GM15510 (cell line): ENCODE data around the gene MYO1D.

ENCODE experiments used
- POLR2A ChIP-seq: IDR thresholded peaks from 3 replicates; pipeline ENCODE4 v1.6.1; 2011; ENCODE audit warnings: borderline replicate concordance; ENCODE audit not compliant: insufficient read length; ENCODE audit errors: extremely low read depth

The MYO1D gene

GRCh38 chr17:32486111-32486700, 390.7 kb downstream of the MYO1D start:
- peak; percentile 62 for TF ChIP-seq POLR2A

DNA sequence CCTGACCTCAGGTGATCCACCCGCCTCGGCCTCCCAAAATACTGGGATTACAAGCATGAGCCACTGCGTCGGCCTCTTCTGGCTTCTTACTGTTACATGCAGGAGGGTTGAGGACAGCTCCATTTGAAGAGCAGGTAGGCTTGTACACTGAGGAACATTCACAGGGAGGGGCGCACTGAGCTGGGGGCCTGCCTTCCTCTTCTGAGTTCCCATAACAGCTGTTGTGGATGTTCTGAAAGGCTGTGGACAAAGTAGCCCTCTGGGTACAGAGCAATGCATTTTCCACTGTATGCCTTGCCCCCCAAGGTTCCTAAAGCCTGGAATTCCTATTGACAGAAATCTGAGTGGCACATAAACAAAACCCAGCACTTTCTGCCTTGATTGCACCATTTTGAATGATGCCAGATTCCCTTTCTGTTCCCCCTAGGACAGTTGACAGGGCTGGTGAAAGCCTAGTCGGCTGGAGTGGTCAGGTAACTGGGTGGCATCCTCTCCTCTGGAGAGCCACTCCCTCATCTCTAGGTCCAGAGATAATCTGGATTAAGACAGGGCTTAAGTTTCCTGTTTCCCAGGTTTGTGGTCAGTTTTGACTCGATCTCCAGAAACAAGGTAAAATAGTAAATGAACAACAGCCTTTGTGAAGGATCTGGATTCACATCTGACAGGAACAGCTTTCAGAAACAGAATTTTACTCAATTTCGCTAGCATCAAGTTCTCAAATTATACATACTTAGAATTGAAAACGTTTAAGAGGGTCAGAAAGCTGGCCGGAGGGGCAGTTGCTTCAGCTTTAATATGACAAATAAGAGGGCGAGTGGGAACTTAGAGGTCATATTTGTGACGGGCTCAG, 391.4 kb downstream of the MYO1D start:
- TF ChIP-seq POLR2A = no peak

DNA sequence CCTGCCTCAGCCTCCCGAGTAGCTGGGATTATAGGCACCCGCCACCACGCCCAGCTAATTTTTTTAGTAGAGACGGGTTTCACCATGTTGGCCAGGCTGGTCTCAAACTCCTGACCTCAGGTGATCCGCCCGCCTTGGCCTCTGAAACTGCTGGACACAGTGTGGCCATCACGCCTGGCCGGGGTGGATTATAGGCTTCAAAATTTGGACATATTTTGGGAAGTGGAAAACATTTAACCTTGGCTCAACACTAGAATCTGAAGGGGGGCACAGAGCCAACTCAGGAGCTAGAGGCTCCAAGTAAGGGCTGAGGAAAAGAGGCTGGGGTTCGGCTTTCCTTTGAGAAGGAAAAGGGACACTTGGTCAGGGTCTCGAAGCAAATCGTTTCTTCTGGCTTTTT, 392.3 kb downstream of the MYO1D start:
- no peak for TF ChIP-seq POLR2A

- TF ChIP-seq POLR2A = no peak
Observed at GRCh38 chr17:32484041-32484461, 392.9 kb downstream of the MYO1D start.

GRCh38 chr17:32483451-32484019, 393.4 kb downstream of the MYO1D start:
- no peak for TF ChIP-seq POLR2A

DNA sequence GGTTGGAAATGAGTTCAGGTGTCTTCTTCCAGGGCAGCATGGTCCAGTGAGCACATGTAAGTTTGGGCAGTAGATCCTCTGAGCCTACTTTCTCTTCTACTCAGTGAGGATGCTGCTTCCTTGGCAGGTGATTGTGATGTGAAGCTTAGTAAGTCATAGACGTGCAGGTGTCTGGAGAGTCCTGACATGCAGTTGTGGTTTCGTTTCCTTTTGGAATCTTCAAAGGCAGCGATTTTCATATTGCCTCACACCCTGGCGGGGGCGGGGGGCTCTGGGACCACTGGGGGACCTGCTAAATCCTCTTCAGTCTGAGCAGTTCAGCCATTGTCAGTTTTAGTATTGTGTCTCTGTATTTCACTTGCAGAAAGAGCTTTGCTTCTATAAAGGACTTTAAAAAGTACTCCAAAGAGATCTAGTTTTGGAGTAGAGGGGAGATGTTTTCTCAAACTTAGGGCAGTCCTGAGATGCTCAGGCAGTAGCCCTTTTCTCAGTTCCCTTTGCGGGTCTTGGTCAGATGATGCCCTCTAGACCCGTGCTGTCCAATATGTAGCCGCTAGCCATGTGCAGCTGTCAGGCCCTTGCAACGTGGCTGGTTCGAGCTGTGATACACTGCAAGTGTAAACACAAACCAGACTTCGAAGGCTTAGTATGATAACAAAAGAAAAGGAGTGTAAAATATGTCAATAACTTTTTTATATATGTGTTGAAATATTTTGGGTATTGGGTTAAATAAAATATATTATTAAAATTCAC, 394.2 kb downstream of the MYO1D start:
- no peak for TF ChIP-seq POLR2A

GRCh38 chr17:32481193-32481592, 395.7 kb downstream of the MYO1D start:
- TF ChIP-seq POLR2A = no peak

DNA sequence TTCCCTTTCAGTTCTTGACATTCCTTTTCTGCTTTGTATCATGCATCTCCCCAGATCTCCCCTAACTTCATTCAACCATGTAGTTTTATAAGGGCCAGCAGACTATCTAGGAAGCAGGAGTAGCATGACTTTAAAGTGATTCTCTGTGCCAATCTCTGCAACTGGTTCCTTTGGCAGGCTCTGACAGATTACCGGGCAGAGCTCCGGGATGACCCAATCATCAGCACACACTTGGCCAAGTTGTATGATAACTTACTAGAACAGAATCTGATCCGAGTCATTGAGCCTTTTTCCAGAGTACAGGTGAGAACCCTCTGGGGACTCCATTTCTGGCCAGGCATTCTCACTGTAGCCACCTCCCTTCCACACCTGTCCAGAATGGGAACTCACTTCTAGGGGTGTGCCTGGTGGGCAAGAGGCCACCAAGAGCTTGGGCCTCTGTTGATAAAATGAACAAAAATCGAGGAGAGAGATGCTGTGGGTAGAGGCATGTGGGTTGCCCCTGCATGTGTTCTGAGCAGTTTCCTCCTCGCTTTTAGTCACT, 397.8 kb downstream of the MYO1D start:
- no peak for TF ChIP-seq POLR2A

GRCh38 chr17:32477220-32477619, 399.7 kb downstream of the MYO1D start:
- no peak for TF ChIP-seq POLR2A

GRCh38 chr17:32475258-32475657, 401.7 kb downstream of the MYO1D start:
- TF ChIP-seq POLR2A = no peak

GRCh38 chr17:32471652-32472051, 405.3 kb downstream of the MYO1D start:
- no peak for TF ChIP-seq POLR2A

GRCh38 chr17:32470405-32471167, 406.3 kb downstream of the MYO1D start:
- TF ChIP-seq POLR2A = no peak

DNA sequence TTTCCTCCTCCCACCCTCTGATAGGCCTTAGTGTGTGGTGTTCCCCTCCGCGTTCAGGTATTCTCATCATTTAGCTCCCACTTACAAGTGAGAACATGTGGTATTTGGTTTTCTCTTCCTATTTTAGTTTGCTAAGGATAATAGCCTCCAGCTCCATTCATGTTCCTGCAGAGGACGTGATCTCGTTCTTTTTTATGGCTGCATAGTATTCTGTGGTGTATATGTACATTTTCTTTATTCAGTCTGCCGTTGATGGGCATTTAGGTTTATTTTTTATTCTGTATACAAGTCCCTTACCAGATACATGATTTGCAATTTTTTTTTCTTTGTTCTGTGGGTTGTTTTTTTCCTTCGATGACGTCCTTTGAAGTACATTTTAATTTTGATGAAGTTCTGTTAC, 409.0 kb downstream of the MYO1D start:
- TF ChIP-seq POLR2A = no peak

- no peak for TF ChIP-seq POLR2A
Observed at GRCh38 chr17:32464374-32464773, 412.6 kb downstream of the MYO1D start.
